Fibroblast of skin of scalp (primary cell): ENCODE measurements around the gene MRLN.
A peak's percentile ranks its signal among the peaks of the same experiment; 100 is the strongest.
"Not testable (repeated sequence)": the region's sequence is repeated elsewhere in the genome, so short reads cannot be mapped to it uniquely, and the experiment has no call there.

Experiments used
- DNase-seq: peaks from one replicate; pipeline ENCODE4 v3.0.0-alpha.2; 2013

The MRLN gene

GRCh38 chr10:59745163-59745650 is 8.0 kb downstream of the MRLN start:
- DNase-seq: no peak

DNA sequence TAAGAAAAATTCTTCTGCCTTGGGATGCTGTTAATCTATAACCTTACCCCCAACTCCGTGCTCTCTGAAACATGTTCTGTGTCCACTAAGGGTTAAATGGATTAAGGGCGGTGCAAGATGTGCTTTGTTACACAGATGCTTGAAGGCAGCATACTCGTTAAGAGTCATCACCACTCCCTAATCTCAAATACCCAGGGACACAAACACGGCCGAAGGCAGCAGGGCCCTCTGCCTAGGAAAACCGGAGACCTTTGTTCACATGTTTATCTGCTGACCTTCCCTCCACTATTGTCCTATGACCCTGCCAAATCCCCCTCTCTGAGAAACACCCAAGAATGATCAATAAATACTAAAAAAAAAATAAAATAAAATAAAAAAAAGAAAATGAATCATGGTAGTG is 8.5 kb downstream of the MRLN start:
- not testable (repeated sequence) for DNase-seq

DNA sequence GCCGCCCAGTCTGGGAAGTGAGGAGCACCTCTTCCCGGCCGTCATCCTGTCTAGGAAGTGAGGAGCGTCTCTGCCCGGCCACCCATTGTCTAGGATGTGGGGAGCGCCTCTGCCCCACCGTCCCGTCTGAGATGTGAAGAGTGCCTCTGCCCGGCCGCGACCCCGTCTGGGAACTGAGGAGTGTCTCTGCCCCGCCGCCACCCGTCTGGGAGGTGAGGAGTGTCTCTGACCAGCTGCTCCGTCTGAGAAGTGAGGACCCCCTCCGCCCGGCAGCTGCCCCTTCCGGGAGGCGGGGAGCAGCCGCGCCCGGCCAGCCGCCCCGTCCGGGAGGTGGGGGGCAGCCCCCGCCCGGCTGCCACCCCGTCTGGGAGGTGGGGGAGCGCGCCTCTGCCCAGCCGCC is 9.1 kb downstream of the MRLN start:
- not testable (repeated sequence) for DNase-seq

DNA sequence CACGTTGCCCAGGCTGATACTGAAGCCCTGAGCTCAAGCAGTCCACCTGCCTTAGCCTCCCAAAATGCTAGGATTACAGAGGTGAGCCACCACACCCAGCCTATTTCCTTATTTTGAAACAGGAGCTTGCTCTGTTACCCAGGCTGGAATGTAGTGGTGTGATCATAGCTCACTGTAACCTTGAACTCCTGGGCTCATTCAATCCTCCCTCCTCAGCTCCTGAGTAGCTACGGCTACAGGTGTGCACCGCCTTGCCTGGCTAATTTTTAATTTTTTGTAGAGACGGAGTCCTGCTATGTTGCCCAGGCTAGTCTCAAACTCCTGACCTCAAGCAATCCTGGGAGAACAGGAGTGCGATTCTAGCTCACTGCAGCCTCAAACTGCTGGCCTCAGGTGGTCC is 11.7 kb downstream of the MRLN start:
- no peak for DNase-seq

DNA sequence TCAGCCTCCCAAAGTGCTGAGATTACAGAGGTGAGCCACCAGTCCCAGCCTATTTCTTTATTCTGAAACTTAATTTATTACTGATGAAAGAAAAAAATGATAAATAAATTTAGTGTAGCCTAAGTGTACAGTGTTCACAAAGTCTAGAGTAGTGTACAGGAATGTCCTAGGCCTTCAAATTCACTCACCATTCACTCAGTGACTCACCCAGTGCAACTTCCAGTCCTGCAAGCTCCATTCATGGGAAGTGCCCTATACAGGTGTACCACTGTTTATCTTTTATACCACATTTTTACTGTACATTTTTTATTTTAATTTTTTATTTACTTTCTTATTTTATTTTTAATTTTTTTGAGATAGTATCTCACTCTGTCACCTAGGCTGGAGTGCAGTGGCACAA is 12.2 kb downstream of the MRLN start:
- DNase-seq: no peak

DNA sequence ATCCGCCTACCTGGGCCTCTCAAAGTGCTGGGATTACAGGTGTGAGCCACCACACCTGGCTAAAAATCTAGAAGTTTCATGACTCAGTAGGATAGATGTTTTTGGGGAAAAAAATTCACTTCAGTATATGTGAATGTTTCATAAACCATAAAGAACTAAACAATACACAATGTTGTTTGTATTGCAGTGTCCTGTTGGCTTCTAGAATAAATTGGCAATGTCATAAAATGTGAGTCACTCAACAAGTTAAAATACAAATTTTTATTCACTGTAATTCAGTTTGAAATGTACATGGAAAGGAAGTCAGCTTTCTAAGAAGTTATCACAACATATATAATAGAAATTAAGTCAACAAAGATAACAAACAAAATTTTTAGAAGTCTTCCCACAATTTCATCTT is 16.5 kb downstream of the MRLN start:
- no peak for DNase-seq

DNA sequence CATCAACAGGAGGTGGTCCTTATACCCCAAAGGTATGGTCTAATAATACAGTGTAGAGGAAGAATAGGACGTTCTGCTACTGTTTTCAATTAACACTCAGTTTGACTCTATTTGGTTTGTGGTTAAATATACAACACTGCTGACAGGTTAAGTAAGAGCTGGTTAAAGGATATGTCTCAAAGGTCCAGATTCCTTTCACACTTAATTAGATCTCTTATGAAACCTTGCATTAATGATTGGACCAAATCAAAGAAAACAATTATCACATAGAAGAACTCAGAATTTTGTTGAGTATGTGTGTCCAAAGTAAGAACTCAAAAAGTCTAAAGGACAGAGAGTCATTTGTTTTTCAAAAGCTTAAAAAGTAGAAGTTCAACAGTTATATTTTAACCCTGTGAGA is 18.0 kb downstream of the MRLN start:
- no peak for DNase-seq

GRCh38 chr10:59734014-59734462 is 19.2 kb downstream of the MRLN start:
- no peak for DNase-seq

GRCh38 chr10:59733321-59734013 is 19.8 kb downstream of the MRLN start:
- DNase-seq: not testable (repeated sequence)

- not testable (repeated sequence) for DNase-seq
Measured at GRCh38 chr10:59732849-59733248, 20.4 kb downstream of the MRLN start.

GRCh38 chr10:59729167-59729566 is 24.1 kb downstream of the MRLN start:
- not testable (repeated sequence) for DNase-seq

DNA sequence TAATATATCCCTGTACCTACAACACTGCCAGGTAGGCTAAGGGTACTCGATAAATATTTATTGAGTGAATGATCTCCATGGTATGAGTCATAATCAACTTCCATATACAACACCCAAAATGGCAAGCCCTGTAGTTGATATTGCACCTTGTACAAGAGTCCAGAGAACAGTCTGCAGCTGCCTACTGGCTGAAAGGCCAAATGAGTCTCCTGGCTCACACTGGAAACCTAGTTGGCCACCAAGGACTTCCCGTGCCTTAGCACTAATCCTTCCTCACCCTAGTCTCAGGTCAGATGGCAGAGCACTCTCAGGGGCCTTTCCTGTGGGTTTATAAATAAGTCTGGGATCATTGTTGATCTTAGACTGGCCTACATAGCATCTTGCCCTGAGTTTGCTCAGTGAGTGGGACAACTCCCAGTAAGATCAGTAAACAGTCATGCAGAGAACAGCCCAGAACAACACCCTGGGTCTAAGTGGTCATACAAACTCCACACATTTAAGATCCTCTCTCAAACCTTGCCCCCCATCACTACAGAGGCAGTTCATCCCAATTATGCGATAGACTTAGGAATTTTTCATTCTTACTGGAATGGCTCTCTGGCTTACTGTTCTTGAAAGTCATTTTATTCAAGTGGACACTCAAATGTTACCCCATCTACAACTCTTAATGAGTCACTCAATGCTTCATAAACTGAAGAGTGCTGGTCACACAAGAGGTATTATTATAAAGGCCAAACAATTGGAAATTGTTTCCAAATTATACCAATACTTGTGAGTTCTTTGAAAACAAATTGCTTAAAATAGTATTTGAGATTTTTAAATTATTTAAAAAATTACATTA is 28.9 kb downstream of the MRLN start:
- DNase-seq: no peak

DNA sequence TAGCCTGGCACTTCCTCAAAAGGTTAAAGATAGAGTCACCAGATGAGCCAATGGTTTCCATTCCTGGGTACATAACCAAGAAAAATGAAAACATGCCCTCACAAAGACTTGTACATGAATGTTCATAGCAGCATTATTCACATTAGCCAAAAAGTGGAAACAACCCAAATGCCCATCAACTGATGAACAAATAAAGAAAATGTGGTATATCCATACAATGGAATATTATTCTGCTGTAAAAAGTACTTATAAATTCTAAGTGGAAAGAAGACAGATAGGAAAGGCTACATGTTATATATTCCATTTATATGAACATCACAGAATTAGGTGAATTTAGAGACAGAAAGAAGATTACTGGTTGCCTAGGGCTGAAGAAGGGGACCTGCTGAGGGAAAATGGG is 32.9 kb downstream of the MRLN start:
- DNase-seq: no peak

GRCh38 chr10:59719374-59719773 is 33.9 kb downstream of the MRLN start:
- no peak for DNase-seq

- no peak for DNase-seq
Measured at GRCh38 chr10:59718257-59718656, 35.0 kb downstream of the MRLN start.

DNA sequence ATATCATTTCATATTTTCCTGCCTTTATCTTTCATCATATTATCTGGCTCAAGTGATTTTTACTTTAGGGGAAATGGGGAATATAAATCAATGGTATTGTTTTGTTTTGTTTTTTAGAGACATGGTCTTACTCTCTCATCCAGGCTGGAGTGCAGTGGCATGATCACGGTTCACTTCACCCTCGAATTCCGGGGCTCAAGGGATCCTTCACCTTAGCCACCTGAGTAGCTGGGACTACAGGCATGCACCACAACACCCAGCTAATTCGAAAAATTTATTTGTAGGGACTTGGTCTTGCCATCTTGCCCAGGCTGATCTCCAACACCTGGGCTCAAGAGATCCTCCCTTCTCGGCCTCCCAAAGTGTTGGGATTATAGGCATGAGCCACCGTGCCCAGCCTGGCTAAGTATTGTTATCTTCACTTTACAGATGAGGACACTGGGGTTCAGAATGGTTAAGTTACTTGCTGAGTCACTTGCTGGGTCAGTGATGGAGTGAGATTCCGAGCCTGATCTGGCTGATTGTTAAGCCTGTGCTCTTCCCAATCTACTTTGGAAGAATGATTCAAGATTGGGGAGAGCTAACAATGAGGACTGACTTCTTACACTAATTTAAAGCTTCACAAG is 39.9 kb downstream of the MRLN start:
- DNase-seq: no peak

GRCh38 chr10:59711871-59712494 is 41.3 kb downstream of the MRLN start:
- DNase-seq: no peak

DNA sequence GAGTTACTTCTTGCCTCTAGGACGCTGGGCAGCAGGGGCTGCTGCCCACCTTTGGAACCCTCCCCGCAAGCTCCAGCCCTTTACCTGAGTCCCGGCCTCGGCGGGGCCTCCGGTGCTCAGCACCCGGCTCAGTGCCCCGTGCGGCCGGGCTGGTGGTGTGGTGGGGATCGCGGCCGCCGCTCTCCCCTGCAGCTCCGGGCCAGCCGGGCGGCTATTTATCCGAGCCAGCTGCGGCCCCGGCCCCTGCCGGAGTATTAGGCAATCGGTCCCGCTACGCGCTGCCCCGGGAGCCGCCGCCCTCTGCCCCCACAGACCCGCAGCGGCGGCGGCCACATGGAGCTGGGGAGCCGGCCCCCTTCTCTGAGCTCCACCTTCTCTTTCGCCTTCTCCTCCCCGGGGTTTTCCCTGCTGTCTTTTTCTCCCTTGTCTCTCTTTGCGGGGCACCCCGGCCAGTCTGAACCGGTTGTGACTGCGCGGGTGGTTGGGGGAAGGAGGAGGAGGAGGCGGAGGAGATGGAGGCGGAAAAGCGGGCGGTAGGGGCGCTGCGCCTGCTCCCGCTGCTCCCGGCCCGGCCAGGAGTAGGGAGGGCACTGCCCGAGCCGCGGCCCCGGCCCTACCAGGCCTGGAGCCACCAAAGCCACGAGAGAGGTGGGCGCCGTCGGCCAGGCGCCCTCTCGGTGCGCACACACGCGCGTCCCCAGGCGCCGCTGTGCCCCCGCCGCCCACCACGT is 43.7 kb downstream of the MRLN start, which contains the start of gene SLC16A9:
Gene SLC16A9, minus strand, starts transcription at position 456 of the 731 bp plus-strand sequence. CDS start 25,559 bp downstream, outside the sequence.
- peak; percentile 65 for DNase-seq

DNA sequence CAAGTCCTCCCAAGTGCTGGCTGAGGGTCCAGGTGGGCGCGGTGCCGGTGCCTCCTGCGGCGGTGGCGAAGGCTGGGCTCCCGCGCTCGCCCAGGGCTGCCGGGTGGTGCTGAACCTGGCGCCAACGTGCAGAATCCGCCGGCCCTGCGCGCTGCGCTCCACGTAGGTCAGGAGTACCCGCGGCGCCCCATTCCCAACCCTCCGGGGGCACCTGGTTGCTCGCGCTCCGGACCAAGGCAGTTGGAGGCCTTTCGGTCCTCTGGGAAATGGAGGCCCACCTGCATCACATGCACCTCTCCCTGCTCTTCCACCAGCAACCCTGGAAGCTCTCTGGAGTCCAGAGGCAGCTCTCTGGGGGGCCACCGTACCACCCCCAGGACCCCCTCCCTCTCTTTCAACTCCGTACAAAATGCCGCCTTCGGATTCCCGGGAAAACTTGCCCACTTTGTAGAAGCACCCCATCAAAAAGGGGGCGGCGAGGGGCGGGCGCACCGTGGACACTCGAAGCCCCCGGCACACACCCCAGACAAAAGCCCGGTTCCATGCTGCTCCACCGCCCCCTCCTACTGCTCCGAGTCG is 44.4 kb downstream of the MRLN start:
- DNase-seq: no peak

GRCh38 chr10:59706851-59707797 is 46.1 kb downstream of the MRLN start:
- no peak for DNase-seq
